NOMO-1 treated with DMSO at 0.1 percent for 48 hours (cell line): Measurements from ENCODE around the gene SGCA.

Experiments used
- DNase-seq: peaks from one replicate; lab custom pipeline; 2025; ENCODE audit not compliant: unreplicated experiment; lab: John Stamatoyannopoulos, UW

The SGCA gene

DNA sequence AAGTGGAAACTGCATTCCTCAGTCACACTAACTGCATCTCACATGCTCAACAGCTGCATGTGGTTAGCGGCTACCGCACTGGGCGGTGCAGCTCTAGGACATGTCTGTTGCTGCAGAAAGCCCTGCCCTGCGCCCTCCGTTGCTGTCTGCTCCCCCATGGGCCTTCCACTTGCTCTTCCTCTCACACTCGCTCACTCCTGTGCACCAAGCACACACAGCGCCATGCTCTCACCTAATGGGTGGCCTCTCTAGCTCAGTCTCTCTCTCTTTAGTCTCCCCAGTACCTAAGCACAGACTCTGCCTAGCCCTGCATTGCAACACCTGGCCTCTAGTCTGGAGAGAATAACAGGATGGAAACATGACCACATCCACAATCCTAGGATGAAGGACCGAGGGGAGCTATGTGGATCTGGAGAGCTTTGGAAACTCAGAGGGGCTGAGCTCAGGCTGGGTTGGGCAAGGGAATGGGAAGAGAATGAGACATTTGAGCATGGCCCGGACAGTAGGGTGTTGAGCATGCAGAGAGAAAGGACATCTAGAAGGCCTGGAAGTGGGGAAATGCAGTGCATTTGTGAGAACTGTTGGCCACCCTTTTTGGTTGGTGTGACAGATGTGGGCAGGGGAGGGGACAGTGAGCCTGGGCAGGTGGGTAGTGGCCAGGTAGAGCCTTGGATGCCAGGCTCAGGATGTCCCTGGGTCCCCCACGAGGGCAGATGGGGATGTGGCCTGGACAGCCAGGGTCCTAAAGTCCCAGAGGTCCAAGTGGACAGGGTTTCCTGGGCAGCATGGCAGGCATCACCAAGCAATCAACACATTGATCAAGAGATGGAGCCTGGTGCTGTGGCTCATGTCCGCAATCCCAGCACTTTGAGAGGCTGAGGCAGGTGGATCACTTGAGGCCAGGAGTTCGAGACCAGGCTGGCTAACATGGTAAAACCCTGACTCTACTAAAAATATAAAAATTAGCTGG lies 16.1 kb downstream of the SGCA start:
- no peak for DNase-seq

DNA sequence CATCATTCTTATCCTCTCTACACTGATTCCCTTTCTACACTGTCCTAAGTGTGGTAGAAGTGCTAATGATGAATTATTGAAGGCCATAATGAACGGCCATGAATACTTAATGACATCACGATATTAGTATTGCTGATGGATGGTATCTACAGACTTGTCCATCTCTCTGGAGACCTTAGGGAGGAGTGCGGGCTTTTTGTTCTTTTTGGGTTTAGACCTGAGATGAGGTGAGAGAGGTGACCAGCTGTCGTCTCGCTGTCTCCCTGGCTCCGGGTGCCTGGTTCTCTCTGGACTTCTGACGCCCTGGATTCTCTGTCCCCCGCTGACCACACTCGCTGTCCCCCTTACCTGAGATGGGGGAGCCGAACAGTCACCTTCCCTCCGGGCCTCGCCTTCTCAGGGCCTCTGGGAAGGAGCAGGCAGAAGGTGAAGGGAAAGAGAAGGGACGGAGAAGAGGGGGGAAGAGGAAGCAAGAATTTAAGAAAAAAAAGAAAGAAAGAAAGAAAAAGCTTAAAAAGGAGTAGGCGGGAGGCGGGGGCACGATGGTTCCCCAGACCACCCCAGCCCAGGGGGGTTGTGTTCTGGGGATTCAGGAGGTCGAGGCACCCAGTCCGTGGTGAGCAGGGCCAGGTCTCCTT lies 17.1 kb downstream of the SGCA start:
- DNase-seq: no peak

DNA sequence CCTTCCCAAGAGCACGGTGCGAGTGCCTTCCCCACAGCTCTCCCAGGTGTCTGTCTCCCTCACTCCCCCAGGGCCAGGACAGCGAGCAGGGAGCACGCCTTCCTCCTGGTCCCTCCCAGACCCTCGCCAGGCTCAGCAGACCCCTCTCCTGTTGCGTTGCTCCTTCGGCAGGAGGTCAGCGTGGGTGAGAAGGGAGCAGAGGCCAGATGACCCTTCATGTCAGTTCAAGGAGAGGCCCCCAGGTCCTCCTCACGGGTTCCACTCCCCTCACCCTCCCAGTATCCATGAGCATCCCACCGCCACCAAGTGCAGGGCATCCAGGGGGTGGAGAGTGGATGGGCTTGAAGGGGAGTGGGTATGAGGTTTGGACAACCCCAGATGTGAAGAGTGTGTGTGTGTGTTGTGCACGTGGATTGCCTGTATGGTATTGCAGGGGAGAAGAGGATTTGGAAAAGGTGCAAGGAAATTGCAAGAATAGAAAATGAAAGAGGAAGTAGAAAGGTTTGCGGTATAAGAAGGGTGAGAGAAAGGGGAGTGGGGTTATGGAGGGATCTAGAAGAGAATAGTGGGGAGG lies 17.7 kb downstream of the SGCA start:
- peak; percentile 93 for DNase-seq

DNA sequence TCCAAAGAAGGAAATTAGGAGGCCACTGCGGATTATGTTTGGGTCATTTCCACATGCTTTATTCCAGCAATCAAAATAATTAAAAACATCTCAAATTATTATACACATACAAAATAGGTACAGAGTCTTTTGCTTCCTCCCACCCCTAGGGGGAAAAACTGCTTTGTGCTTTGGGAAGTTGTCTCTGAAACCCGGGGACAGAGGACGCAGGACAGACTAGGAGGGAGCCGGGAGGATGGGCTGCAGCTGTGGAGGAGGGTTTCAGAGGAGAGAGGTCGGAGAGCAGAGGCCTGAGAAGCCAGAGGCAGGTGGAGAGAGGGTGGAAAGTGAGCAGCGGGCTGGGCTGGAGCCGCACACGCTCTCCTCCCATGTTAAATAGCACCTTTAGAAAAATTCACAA lies 18.3 kb downstream of the SGCA start:
- DNase-seq: peak; percentile 22

DNA sequence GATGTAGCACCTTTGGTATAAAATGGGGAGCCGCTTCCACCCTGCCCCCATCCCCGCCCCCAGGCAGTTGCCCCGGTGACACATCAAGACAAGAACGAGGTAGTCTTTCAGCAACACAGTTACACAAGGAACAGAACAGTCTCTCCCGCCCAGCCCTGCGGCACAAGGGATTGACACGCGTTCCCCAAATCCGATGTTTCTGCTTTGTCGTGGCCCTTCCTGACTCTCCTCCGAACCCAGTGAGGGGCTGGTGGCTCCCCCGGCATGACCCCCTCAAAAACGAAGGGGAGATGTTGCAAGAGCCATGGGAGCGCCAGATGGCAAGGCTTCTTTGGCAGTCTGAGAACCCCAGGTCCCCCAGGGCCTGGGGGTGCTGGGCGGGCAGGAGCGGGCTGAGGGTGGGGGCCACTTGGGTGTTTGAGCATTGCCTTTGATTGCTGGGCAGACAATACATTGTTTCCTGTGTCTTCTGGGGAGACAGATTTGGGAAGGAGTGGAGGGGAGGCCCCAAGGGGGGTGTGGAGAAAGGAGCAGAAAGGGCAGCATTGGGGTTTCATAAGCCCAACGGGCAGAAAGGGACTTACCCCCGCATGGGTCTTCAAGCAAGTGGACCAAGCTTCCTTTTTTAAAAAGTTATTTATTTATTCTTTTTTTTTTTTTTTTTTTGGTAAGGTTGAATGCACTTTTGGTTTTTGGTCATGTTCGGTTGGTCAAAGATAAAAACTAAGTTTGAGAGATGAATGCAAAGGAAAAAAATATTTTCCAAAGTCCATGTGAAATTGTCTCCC lies 19.0 kb downstream of the SGCA start:
- DNase-seq: peak; percentile 81

DNA sequence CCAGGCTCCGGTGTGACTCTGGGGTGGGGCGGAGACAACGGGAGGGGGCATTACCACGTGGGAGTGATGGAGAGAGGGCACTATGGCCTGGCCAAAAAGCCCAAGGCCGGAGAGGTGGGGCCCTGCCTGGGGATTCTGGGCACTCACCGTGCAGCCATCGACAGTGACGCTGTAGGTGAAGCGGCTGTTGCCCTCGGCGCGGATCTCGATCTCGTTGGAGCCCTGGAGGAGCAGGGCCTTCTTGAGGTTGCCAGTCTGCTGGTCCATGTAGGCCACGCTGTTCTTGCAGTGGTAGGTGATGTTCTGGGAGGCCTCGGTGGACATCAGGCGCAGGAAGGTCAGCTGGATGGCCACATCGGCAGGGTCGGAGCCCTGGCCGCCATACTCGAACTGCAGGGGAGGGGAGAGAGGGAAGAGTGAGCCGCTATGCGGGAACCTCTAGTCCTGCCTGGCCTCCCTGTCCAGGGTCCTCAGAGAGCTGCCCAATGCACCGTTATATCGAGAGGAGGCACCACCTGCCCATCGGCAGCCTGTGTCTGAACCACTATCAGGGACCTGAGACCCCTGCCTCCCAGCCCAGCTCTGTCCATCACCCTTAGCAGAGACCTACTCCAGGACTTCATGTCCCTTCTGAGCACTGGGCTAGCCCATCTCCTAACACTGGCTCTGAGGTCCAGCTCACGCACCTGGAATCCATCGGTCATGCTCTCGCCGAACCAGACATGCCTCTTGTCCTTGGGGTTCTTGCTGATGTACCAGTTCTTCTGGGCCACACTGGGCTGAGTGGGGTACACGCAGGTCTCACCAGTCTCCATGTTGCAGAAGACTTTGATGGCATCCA lies 20.0 kb downstream of the SGCA start:
- DNase-seq: no peak

DNA sequence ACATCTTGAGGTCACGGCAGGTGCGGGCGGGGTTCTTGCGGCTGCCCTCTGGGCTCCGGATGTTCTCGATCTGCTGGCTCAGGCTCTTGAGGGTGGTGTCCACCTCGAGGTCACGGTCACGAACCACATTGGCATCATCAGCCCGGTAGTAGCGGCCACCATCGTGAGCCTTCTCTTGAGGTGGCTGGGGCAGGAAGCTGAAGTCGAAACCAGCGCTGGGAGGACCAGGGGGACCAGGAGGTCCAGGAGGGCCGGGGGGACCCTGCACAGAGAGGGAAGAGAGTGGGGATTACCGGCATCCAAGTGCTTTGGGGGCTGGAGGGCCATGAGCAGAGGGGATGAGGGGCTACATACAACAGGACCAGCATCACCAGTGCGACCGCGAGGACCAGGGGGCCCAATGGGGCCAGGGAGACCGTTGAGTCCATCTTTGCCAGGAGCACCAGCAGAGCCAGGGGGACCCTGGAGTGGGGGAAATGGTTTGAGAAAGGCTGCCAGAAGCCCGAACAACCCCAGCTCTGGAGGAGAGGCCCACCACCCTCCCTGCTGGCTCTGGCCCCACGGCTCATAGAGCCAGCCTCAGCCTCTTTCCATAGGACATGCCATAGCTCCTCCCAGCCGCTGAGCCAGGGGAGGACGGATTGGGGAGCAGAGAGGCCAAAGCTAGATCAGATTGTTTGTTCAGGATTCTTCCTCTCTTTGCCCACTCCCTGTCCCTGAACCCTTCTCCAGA lies 21.0 kb downstream of the SGCA start:
- DNase-seq: no peak

DNA sequence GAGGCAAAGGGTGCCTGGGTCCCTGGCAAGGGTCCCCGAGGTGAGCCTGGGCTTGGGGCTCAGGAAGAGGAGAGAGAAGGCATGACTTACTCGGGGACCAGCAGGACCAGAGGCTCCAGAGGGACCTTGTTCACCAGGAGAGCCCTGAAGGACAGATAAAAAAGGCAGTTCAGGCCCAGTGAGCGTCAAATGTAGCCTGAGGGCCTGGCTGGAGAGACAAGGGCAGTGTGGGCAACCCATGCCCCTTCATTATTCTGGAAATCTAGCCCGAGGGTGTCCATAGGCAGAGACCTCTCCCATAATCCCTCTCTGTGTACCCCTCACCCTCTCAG lies 21.6 kb downstream of the SGCA start:
- DNase-seq: no peak

DNA sequence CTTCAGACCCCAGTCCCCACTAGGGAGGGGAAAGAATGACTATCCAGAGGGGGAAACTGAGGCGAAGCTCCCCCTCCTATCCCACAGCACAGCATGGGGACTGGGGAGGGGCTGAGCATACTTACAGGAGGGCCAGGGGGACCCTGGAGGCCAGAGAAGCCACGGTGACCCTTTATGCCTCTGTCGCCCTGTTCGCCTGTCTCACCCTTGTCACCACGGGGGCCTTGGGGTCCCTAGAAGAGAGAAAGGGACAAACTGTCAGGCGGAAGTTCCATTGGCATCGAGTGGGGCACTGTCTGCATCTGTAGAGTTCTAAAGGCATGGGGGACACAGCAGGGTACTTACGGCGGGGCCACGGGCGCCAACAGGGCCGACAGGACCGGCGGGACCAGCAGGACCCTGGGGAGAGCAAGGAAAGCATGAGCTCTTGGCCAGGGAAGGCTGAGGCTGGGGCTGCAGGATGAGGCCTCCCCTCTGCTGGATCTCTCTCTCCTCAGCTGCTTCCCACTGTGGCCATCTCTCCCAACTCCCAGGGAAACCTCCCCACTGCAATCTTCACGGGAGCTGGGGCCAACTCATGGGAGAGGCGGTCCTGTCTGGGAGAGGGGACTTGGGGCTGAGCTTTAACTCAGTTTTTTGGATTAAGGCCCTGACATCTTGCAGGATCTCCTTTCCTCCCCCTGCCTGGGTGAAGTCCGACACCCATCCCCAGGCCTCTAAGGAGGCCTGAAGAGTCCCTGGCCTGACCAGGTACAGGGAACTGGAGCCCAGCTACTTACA lies 22.1 kb downstream of the SGCA start:
- DNase-seq: no peak

DNA sequence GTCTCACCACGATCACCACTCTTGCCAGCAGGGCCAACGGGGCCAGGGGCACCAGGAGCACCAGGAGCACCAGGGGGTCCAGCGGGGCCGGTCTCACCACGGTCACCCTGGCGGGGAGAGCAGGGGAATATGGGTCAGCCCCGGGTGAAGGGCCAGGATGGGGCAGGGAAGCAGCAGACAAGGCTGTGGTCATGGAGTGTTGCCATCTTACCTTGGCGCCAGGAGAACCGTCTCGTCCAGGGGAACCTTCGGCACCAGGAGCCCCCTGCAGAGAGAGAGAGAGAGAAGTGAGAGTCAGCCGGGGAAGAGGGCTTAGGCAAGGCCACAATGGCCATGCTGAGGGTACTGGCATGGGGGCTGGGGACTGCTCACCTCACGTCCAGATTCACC lies 22.7 kb downstream of the SGCA start:
- no peak for DNase-seq

DNA sequence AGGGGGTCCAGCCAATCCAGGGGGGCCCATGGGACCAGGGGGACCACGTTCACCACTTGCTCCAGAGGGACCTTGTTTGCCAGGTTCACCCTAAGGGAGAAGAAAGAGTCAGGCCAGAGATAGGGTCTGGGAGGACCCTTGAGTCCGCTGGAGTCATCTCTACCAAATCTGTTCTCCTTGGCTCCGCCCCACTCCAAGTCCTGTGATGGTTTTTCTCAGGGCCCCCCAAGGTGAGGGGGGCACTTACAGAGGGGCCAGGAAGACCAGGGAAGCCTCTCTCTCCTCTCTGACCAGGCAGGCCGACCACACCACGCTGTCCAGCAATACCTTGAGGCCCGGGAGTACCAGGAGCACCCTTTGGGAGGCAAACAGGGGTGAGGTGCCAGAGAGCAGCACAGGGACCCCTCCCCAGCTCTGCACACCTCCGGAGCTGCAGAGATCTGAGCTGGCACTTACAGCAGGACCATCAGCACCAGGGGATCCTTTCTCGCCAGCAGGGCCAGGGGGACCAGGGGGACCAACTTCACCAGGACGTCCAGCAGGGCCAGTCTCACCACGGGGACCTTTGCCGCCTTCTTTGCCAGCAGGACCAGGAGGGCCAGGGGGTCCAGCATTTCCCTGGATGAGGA lies 23.2 kb downstream of the SGCA start:
- DNase-seq: no peak

DNA sequence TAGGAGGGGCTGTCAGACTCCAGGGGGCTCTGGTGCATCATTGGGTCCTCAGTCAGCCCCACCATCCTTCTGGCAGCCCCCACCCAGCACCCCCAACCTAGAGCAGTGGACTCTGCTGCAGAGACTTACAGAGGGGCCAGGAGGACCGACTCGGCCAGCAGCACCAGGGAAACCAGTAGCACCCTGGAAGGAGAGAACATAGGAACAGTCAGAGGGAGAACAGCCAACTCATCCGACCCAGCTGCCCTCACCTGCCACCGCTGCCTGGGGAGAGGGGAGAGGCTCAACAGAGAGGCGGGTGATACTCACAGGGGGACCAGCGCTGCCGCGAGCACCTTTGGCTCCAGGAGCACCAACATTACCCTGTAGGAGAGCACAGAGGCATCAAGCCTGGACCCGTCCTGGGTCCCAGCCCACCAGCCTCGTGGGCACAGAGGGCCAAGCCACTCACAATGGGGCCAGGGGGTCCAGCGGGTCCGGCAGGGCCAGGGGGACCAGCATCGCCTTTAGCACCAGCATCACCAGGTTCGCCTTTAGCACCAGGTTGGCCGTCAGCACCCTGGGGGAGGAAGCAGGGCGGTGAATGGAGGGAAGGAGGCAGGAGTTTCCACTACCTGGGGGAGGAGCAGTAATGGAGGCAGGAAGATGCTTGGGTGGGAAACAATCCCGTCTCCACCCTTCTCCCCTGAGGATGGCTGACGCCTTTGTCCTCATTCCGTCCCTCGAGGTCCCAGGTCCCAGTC lies 23.9 kb downstream of the SGCA start:
- DNase-seq: no peak

DNA sequence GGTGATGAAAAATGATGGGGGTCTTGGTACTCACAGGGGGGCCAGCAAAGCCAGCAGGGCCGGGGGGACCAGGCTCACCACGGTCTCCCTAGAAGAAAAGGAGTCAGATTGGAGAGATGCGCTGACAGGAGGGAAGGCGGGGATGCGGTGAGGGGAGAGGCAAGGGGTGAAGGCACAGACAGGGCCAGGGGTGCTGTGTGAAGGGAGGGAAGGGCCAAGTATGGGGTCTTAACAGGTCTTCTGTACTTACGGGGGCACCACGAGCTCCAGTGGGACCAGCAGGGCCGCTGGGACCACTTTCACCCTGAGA lies 24.4 kb downstream of the SGCA start:
- DNase-seq: no peak

DNA sequence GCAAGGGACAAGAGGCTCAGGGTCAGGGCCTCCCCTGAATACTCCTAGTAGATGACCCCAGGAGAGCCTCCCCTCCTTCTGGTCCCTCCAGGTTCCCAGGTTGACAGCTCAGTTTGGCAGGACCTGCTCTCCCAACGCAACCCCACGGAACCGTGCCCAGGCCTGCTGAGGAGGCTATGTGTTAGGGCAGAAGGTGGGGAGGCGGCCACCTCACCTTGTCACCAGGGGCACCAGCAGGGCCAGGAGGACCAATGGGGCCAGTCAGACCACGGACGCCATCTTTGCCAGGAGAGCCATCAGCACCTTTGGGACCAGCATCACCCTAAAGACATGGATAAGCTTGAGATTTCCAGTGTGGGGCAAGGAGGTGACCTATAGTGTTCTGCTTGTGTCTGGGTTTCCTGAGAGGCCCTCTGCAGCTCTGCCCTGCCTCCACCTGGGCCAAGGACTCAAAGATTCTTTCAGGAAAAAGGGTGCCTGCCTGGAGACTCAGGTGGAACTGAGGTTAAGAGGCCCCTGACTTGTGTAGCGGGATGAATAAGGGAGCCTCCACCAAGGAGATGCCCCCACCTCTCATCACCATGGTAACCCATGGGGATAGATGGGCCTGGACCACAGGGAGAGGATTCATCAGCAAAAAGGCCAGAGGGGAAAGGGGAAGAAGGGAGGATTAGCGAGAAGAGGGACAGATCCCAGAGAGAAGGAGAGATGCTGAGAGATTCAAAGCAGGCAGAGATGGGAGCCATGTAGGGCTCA lies 25.0 kb downstream of the SGCA start:
- no peak for DNase-seq

DNA sequence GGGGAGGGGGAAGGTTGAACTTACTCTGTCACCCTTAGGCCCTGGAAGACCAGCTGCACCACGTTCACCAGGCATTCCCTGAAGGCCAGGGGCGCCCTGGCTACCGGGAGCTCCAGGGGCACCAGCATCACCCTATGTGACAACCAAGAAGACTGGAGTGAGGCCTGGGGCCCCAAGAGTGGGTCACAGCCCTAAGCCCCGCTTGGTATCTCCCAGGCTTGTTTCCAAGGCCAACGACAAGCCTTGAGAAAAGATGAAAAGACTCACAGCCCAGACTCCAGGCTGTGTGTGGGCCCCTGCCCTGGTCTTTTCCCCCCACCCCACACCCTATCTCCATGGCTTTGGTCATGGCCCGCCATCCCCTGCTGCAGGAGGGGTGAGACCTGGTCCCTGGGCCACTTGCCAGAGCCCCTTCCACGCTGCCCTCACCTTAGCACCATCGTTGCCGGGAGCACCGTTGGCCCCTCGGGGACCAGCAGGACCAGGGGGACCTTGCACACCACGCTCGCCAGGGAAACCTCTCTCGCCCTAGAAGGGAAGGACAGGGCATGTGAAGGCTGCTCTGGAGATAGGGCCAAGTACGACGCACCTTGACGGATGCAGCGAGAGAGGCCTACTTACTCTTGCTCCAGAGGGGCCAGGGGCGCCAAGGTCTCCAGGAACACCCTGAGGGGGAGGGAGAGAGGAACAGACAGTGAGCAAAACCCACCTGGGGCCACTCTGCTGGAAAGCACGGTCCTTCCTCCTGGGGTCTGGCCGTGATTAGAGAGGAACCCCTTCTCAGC lies 25.7 kb downstream of the SGCA start:
- no peak for DNase-seq

DNA sequence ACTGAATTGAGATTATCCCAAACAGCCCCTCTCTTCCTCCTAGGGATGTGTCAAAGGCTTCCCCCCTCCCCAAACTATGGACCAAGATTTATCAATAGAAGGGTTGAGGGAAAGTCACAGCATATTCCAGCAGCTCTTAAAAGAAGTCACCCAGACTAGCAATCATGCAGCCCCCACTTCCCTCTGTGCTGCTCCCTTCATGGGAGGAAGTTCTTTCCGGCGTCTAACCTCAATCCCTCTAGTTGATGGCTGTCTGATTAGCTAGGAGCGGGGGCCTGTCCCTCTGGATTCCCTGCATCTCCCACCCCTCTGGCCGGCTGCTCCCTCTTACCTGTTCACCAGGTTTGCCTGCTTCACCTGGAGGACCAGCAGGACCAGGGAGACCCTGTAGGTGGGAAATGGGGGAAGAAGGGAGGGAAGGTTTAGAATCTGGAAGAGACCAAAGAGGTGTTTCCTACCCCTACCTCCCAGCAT lies 26.4 kb downstream of the SGCA start:
- DNase-seq: no peak
